ENCODE data around the gene RB1. TPM values are rescaled to one million over a fixed set of nuclear protein-coding genes. Genes with fewer than 3 reads are reported as not detected.
"Not testable (repeated sequence)": the region's sequence is repeated elsewhere in the genome, so short reads cannot be mapped to it uniquely, and the experiment has no call there.

The RB1 gene
- total RNA-seq, 2 donors from 2014 or later = 18.7 to 20.1 TPM

- no peak overlapping the region for H3K4me3 Mint-ChIP-seq
- H3K9me3 ChIP-seq (ENCODE audit: control insufficient read depth, low read length) = peaks cover 18% of the 10 kb centered on the region
- TF ChIP-seq CTCF (conservative IDR thresholded peaks at IDR 0.05) = no peak
- peaks cover 15% of the 10 kb centered on the region for H3K9me3 Mint-ChIP-seq
- no peaks in the 10 kb centered on the region for H3K36me3 ChIP-seq (ENCODE audit: control insufficient read depth, insufficient read depth, low read length)
- H3K9ac ChIP-seq (ENCODE audit: extremely low read depth, low read length, poor library complexity, severe bottlenecking) = no peak overlapping the region
- peaks cover 7% of the 10 kb centered on the region for H3K36me3 Mint-ChIP-seq (ENCODE audit: low read depth)
- 80 to 100% methylated on average over 1 to 5 of the region's 6 CpGs for WGBS, 2 experiments (ENCODE audit: insufficient coverage in 1 of 2, insufficient read length in 1 of 2)
- no peak overlapping the region for H3K27ac Mint-ChIP-seq
- H3K27ac ChIP-seq (ENCODE audit: low read depth, low read length) = no peak overlapping the region
- no peaks in the 10 kb centered on the region for H3K27me3 ChIP-seq (ENCODE audit: control insufficient read depth, insufficient read depth, low read length, poor library complexity, severe bottlenecking)
- no peak for DNase-seq
- no peak overlapping the region for H3K4me3 ChIP-seq (ENCODE audit: low read length)
- peaks cover 2% of the 10 kb centered on the region for H3K4me1 ChIP-seq (ENCODE audit: control insufficient read depth, insufficient read depth, low read length)
- H3K27me3 Mint-ChIP-seq (ENCODE audit: insufficient read depth) = no peaks in the 10 kb centered on the region
- peaks cover 7% of the 10 kb centered on the region for H3K4me1 Mint-ChIP-seq
Measured at GRCh38 chr13:48448959-48449614, 145.5 kb downstream of the RB1 start.

- Mint-ChIP-seq H3K36me3 (ENCODE audit: low read depth) (peaks cover 7% of the 10 kb centered on the region), H3K4me1 (peaks cover 8% of the 10 kb centered on the region), H3K9me3 (peaks cover 15% of the 10 kb centered on the region), H3K4me3 (no peak overlapping the region), H3K27me3 (ENCODE audit: insufficient read depth) (no peaks in the 10 kb centered on the region), H3K27ac (no peak overlapping the region)
- H3K4me3 ChIP-seq (ENCODE audit: low read length) = no peak overlapping the region
- H3K9ac ChIP-seq (ENCODE audit: extremely low read depth, low read length, poor library complexity, severe bottlenecking) = no peak overlapping the region
- TF ChIP-seq CTCF (conservative IDR thresholded peaks at IDR 0.05) = no peak
- H3K9me3 ChIP-seq (ENCODE audit: control insufficient read depth, low read length) = peaks cover 18% of the 10 kb centered on the region
- no peaks in the 10 kb centered on the region for H3K36me3 ChIP-seq (ENCODE audit: control insufficient read depth, insufficient read depth, low read length)
- no peaks in the 10 kb centered on the region for H3K27me3 ChIP-seq (ENCODE audit: control insufficient read depth, insufficient read depth, low read length, poor library complexity, severe bottlenecking)
- no peak for DNase-seq
- peaks cover 2% of the 10 kb centered on the region for H3K4me1 ChIP-seq (ENCODE audit: control insufficient read depth, insufficient read depth, low read length)
- 88 to 95% methylated on average over 1 to 2 of the region's 2 CpGs for WGBS, 2 experiments (ENCODE audit: insufficient coverage in 1 of 2, insufficient read length in 1 of 2)
- H3K27ac ChIP-seq (ENCODE audit: low read depth, low read length) = no peak overlapping the region
Measured at GRCh38 chr13:48449656-48450055, 146.1 kb downstream of the RB1 start.

DNA sequence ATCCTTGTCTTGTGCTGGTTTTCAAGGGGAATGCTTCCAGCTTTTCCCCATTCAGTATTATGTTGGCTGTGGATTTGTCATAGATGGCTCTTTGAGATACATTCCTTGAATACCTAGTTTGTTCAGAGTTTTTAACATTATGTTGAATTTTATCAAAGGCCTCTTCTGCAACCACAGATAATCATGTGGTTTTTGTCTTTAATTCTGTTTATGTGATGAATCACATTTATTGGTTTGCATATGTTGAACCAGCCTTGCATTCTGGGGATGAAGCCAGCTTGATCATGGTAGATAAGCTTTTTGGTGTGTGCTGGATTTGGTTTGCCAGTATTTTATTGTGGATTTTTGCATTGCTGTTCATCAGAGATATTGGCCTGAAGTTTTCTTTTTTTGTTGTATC, 147.6 kb downstream of the RB1 start:
- not testable (repeated sequence) for H3K36me3 ChIP-seq (ENCODE audit: control insufficient read depth, insufficient read depth, low read length); H3K27me3 ChIP-seq (ENCODE audit: control insufficient read depth, insufficient read depth, low read length, poor library complexity, severe bottlenecking); H3K27ac Mint-ChIP-seq; H3K36me3 Mint-ChIP-seq (ENCODE audit: low read depth); H3K27me3 Mint-ChIP-seq (ENCODE audit: insufficient read depth); DNase-seq; H3K27ac ChIP-seq (ENCODE audit: low read depth, low read length); H3K4me3 ChIP-seq (ENCODE audit: low read length); H3K4me3 Mint-ChIP-seq; H3K4me1 ChIP-seq (ENCODE audit: control insufficient read depth, insufficient read depth, low read length); H3K9ac ChIP-seq (ENCODE audit: extremely low read depth, low read length, poor library complexity, severe bottlenecking)
- peaks cover 18% of the 10 kb centered on the region for H3K9me3 ChIP-seq (ENCODE audit: control insufficient read depth, low read length)
- peaks cover 10% of the 10 kb centered on the region for H3K4me1 Mint-ChIP-seq
- H3K9me3 Mint-ChIP-seq = peaks cover 15% of the 10 kb centered on the region

DNA sequence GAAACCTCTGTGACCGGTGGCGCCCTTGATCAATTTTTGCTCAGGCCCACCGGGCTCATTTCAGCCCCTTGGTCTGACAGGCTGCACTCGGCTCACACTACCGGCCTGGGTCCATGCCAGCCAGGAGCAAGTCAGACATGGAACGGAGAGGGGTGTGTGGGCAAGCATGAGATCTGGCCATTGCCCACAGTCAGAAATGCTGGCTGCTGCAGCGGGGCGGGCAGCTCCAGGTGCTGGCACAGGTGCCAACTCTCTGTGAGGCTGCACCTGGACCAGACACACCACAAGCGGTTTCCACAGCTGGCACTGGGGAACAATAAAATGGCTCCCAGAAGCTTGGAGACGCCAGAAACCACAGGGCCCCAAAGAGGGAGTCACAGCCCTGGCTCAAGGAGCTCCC, 153.0 kb downstream of the RB1 start:
- H3K27ac ChIP-seq (ENCODE audit: low read depth, low read length) = no peak overlapping the region
- Mint-ChIP-seq H3K4me1 (peaks cover 10% of the 10 kb centered on the region), H3K9me3 (peaks cover 2% of the 10 kb centered on the region), H3K27me3 (ENCODE audit: insufficient read depth) (no peaks in the 10 kb centered on the region), H3K4me3 (no peak overlapping the region), H3K27ac (no peak overlapping the region), H3K36me3 (ENCODE audit: low read depth) (peaks cover 22% of the 10 kb centered on the region)
- H3K4me3 ChIP-seq (ENCODE audit: low read length) = no peak overlapping the region
- no peak for DNase-seq
- no peak for TF ChIP-seq CTCF (conservative IDR thresholded peaks at IDR 0.05)
- H3K9ac ChIP-seq (ENCODE audit: extremely low read depth, low read length, poor library complexity, severe bottlenecking) = no peak overlapping the region
- no peaks in the 10 kb centered on the region for H3K27me3 ChIP-seq (ENCODE audit: control insufficient read depth, insufficient read depth, low read length, poor library complexity, severe bottlenecking)
- 94 to 100% methylated on average over 5 to 10 of the region's 10 CpGs for WGBS, 2 experiments (ENCODE audit: insufficient coverage in 1 of 2, insufficient read length in 1 of 2)
- peaks cover 2% of the 10 kb centered on the region for H3K4me1 ChIP-seq (ENCODE audit: control insufficient read depth, insufficient read depth, low read length)
- no peaks in the 10 kb centered on the region for H3K36me3 ChIP-seq (ENCODE audit: control insufficient read depth, insufficient read depth, low read length)
- H3K9me3 ChIP-seq (ENCODE audit: control insufficient read depth, low read length) = peaks cover 2% of the 10 kb centered on the region
